ENCODE results near the gene ARHGEF4.

ARHGEF4 gene

GRCh38 chr2:130918393-130918792 lies 81.7 kb downstream of the ARHGEF4 start:
- no peak overlapping the region for H3K4me3 ChIP-seq (ENCODE audit: control insufficient read depth, low read depth, low read length)
- no peak for TF ChIP-seq CTCF (IDR thresholded peaks at IDR 0.05; ENCODE audit: control insufficient read depth, insufficient read depth, low read depth, low read length, missing control alignments)
- DNase-seq (ENCODE audit: low read depth) = no peak

- TF ChIP-seq CTCF (IDR thresholded peaks at IDR 0.05; ENCODE audit: control insufficient read depth, insufficient read depth, low read depth, low read length, missing control alignments) = peak; percentile 93
- no peak overlapping the region for H3K4me3 ChIP-seq (ENCODE audit: control insufficient read depth, low read depth, low read length)
- peak; percentile 34 for DNase-seq (ENCODE audit: low read depth)
Observed at GRCh38 chr2:130920415-130921163, 83.9 kb downstream of the ARHGEF4 start.

- no peak for DNase-seq (ENCODE audit: low read depth)
- no peak overlapping the region for H3K4me3 ChIP-seq (ENCODE audit: control insufficient read depth, low read depth, low read length)
- TF ChIP-seq CTCF (IDR thresholded peaks at IDR 0.05; ENCODE audit: control insufficient read depth, insufficient read depth, low read depth, low read length, missing control alignments) = no peak
Observed at GRCh38 chr2:130921164-130921476, 84.4 kb downstream of the ARHGEF4 start.

GRCh38 chr2:130922417-130922816 lies 85.7 kb downstream of the ARHGEF4 start:
- no peak for TF ChIP-seq CTCF (IDR thresholded peaks at IDR 0.05; ENCODE audit: control insufficient read depth, insufficient read depth, low read depth, low read length, missing control alignments)
- DNase-seq (ENCODE audit: low read depth) = no peak
- H3K4me3 ChIP-seq (ENCODE audit: control insufficient read depth, low read depth, low read length) = no peak overlapping the region

GRCh38 chr2:130928385-130928784 lies 91.7 kb downstream of the ARHGEF4 start:
- no peak for TF ChIP-seq CTCF (IDR thresholded peaks at IDR 0.05; ENCODE audit: control insufficient read depth, insufficient read depth, low read depth, low read length, missing control alignments)
- no peak overlapping the region for H3K4me3 ChIP-seq (ENCODE audit: control insufficient read depth, low read depth, low read length)
- DNase-seq (ENCODE audit: low read depth) = no peak

- H3K4me3 ChIP-seq (ENCODE audit: control insufficient read depth, low read depth, low read length) = no peak overlapping the region
- no peak for TF ChIP-seq CTCF (IDR thresholded peaks at IDR 0.05; ENCODE audit: control insufficient read depth, insufficient read depth, low read depth, low read length, missing control alignments)
- no peak for DNase-seq (ENCODE audit: low read depth)
Observed at GRCh38 chr2:130930740-130931659, 94.3 kb downstream of the ARHGEF4 start.
